ENCODE measurements around the gene STAC.
"Not testable (repeated sequence)": the region's sequence is repeated elsewhere in the genome, so short reads cannot be mapped to it uniquely, and the experiment has no call there.

STAC gene

GRCh38 chr3:36482880-36483279 is 102.6 kb downstream of the STAC start:
- no peak for DNase-seq

DNA sequence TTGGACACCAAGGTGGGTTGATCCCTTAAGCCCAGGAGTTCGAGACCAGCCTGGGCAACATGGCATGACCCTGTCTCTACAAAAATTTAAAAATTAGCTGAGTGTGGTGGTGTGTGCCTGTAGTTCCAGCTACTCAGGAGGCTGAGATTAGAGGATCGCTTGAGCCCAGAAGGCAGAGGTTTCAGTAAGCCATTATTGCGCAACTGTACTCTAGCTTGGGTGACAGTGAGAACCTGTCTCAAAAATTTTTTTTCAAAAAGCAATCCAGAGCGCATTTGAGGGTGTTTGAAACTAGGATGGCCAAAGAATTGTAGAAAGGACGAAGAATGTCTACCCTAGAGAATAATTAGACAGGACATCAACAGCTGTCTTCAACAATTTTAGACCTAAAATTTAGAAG is 103.4 kb downstream of the STAC start:
- DNase-seq = no peak

DNA sequence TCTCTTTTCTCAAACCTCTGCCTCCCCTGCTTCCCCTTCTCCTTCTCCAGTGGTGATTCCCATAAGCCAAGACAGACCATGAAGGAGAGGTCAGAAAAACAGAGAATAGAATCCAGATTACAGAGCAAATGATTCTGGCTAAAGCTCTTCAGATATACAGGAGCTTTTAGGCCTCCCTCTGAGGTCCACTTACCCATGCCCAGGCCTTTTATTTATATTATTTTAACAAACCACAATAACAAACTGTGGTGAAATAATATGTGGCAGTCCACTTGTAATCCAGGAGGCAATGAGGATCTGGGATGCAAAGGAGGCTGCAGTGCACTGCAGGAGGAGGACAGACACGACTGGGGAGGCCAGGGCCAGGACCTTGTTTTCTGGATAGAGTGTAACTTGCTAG is 104.1 kb downstream of the STAC start:
- no peak for DNase-seq

GRCh38 chr3:36486009-36486795 is 105.9 kb downstream of the STAC start:
- no peak for DNase-seq

DNA sequence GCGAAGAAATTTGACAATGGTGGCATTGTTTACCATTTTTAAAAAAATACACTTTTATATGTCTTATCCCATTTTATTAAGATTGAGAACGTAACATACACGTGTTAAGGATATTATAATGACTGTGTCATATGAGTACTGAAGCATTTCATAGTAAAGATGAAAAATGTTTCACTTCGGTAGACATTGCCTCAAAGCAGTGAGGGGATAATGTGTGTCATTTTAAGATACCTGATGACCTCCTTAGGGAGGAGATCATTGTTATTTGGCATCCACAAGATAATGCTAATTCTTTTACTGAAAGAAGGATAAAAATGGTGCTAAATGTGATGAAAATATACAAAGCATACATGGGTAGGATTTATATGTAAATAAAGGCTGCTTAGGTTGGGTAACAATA is 107.3 kb downstream of the STAC start:
- no peak for DNase-seq

- no peak for DNase-seq
Observed at GRCh38 chr3:36488077-36488789, 107.9 kb downstream of the STAC start.

DNA sequence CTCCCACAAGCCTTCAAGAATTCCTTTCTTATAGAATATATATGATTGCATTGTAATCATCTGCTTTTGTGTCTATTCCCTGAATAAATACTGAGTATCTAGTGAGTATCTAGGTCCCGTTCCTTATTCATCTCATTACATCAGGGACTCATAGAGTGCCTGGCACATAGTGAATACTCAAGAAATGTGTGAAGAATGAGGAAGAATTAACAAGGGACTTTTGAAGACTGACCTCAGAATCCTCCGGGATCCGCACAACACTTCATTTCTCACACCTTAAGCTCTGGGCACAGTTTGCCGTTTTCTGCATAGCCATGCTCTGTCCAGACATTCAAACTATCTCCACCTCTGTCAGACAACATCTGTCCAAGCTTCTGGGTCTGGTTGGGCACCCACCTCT is 108.8 kb downstream of the STAC start:
- no peak for DNase-seq

DNA sequence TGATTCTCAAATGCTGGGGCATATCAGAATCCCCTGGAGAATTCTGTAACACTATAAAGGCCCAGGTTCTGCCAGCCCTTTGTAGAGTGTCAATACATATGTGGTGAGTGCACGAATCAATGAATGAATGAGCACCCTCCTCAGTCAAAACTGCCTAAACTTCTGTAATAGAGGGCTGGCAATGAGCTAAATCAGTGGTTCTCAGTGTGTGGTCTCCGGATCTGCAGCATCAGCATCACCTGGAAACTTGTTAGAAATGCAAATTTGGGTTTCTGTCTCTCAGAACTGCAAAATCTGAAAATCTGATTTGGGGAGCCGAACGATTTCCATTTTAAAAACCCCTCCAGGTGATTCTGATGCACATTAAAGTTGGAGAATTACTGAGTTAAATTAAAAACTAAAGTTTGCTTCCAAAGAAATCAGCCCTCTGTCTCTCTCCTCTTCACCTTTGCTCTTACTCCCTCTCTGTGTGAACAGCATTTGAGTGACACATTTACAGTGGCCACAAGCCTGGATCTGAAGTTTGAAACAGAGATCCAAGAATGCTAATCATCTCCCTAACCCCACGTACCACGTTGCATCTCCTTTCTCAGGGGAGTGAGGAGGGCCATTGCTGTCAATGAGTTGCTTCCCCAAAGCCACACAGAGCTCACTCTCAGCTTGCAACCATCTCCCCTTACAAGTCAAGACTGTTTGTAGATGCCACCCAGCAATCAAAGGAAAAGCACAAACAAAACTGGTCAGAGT is 109.5 kb downstream of the STAC start:
- DNase-seq = no peak

- DNase-seq = no peak
Observed at GRCh38 chr3:36493051-36493450, 112.7 kb downstream of the STAC start.

DNA sequence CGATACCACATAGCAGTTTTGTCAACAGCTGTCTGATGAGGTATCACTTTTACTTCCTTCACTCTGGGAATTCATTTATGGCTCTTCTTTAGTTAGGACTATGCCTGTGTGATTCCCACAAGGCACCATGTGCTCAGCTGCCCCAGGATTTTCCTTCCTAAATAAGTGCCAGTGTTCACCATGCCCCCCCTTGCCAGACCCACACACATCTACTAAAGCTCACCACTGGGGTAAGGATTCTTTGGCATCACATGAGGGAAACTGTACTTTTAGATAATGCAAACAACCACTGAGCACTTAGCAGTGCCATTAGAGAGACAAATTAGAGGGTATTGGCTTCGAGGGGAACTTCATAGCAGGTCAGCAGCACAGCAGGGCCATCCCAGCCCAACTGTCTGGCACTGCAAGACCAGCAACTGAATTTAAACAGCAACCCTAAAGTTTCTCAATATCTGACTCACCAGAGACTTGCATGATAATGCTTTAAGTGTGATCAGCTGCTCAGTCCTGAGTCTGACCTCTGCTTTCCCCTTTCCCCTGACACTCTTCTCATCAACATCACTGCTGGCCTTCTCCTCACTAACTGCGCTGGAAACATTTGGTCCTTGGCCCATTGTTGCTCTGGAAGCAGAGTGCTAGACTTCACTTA is 114.3 kb downstream of the STAC start:
- no peak for DNase-seq

DNA sequence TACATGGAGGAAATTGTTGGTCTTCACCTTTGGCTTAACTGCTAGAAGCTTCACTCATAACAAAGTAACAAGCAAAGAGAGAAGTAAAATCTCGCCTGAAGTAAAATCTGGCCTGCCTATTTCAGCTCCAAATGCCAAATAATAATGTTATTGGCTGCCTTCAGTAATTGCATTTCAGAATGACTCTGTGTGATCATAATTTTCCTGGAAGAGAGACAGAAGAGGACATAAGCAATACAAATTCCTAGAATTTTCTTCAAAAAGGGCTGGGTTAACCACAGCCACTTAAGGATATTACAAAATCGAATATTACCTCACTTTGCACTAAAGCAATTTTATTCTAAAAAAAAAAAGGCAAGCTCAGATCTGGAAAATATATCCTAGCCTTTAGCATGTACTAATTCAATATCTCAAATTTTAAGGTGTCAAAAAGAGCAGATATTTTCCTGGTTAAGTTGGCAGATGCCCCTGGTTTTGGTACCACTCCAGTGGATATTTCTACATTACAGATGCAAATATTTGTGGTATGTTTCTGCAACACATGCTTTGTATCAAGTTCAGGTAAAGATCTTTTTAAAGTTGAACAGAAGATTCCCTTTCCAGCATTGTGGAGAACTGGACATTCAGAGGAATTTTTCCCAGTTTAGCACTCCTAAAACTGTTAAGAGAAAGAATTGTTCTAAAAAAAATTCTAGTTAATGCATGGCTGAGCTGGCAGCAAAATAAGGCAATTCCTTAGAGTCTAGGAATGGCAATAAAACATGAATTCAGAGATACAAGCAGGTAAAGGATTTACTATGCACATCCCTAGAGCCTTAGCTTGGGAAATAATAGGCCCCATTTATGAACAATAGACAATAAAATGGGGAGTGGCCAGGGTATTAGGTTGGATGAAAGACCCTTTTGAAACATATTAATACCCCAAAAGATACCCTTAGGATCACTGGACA is 116.7 kb downstream of the STAC start:
- no peak for DNase-seq

GRCh38 chr3:36500053-36500452 is 119.7 kb downstream of the STAC start:
- not testable (repeated sequence) for DNase-seq

- DNase-seq = no peak
Observed at GRCh38 chr3:36501616-36502015, 121.3 kb downstream of the STAC start.

- DNase-seq = no peak
Observed at GRCh38 chr3:36505393-36505792, 125.1 kb downstream of the STAC start.

- DNase-seq = no peak
Observed at GRCh38 chr3:36511791-36512486, 131.6 kb downstream of the STAC start.

DNA sequence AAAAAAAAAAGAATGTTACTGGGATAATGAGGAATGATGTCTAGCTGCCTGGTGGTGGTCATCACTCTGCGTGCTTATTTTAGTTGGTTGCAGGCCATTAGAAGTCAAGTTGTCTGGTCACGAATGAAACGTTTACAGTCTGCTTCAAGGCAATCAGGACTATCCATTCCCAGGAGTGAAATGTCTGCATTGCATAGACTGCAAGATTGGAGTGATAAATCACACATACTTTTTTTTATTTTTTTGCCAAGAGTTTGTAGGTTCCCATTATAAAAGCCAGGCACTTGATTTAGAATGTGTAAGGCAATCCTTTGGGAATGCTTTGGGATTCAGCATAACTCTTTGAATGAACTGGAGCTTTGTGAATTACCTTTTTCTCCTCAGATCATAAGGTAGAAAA is 132.3 kb downstream of the STAC start:
- DNase-seq = no peak

- no peak for DNase-seq
Observed at GRCh38 chr3:36514171-36514570, 133.9 kb downstream of the STAC start.

DNA sequence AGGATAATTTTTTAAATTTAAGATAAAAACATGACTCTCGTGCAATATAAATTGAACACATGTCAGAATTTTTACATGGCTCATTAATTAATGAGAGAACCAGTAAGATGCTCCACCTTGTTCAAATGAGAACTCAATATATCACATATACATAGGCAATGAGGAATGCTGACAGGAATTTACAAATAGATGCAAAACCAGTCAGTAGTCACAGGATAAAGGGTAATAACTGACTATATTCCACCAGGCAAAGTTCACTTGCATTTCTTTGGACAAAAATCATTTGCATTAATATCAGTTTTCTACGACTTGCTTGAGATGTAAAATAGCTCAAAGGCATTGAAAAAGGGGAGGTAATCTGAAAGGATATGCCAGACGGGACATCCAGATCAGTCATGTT is 139.4 kb downstream of the STAC start:
- no peak for DNase-seq

- DNase-seq = no peak
Observed at GRCh38 chr3:36520241-36521006, 140.1 kb downstream of the STAC start.

GRCh38 chr3:36521007-36521379 is 140.7 kb downstream of the STAC start:
- no peak for DNase-seq

GRCh38 chr3:36524560-36524959 is 144.3 kb downstream of the STAC start:
- DNase-seq = no peak
